ENCODE measurements around the gene TRIO. TPM values are rescaled to one million over a fixed set of nuclear protein-coding genes. Genes with fewer than 3 reads are reported as not detected.

The TRIO gene
- total and polyA plus RNA-seq, 2 of the 8 experiments (the other 6 are each of a cell fraction or from before 2014, with no cell fraction given), result 35.1 to 69.1 TPM

DNA sequence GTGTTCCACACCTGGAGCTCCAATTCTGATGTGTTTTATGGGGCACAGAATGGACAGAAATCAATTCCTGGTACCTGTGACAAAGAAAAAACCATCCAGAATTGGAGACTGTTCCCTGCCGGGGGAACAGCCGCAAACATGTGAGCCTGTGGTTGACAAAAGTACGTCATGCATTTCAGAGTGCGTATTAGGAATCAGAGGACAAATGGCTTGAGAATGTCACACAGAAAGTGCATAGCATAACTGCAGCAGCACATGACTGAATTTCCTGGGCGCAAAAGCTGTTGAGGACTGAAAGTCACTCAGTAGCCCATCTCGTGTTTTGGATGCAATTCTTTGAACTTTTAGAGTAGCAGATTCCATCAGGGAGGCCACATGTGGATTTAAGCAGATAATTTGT, 85.1 kb downstream of the TRIO start (continued):
- TF ChIP-seq RXRA (IDR thresholded peaks at IDR 0.05; ENCODE audit: insufficient read depth, low read depth, low read length), result no peak
- no peak for TF ChIP-seq FOSL1 (IDR thresholded peaks at IDR 0.05; ENCODE audit: insufficient read depth, low read depth, low read length)
- no peak for TF ChIP-seq BRCA1 (IDR thresholded peaks at IDR 0.05; ENCODE audit: low read depth, low read length)
- no peak for TF ChIP-seq SUZ12 (IDR thresholded peaks at IDR 0.05; ENCODE audit: low read length)
- no peak for TF ChIP-seq CHD1 (IDR thresholded peaks at IDR 0.05; ENCODE audit: low read depth, low read length)
